NCI-H1930 (cell line): ENCODE data around the gene PKD1L1.

ENCODE experiments used
- DNase-seq, 2 experiments: peaks; one replicate each; lab custom pipeline; 2025; lab: John Stamatoyannopoulos, UW

PKD1L1 gene

DNA sequence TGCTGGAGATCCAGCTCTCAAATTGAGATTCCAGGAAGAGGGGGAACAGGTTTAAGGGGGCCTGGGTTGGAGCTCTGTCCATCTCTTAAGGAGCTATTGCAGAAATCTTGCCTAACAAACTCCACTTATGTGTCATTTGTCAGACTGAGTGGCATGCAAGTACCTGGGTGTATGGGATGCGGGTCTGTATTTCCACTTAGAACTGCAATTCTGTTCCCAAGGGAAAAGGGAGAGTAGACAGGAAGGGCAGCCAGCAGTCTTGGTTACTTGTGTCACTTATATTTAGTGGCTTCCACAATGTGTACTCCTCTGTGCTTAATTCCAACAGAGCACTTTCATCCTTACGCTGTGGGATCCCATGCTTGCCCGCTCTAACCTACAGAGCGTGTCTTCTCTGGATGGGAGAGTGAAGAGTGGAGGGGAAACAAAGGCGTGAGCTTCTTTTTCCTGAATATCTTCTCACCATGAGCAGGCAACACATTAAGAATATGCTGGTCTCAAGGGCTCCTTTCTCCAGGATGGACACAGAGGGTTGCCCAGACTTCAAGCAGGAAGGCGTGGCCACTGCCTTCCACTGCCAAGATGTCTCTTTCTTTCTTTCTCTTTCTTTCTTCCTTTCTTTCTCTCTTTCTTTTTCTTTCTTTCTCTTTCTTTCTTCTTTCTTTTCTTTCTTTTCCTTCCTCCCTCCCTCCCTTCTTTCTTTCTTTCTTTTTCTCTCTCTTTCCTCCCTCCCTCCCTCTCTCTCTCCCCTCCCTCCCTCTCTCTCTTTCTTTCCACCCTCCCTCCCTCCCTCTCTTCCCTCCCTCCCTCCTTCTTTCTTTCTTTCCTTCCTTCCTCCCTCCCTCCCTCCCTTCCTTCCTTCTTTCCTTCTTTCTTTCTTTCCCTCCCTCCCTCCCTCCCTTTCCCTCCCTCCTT, 212.6 kb downstream of the PKD1L1 start:
- no peak for DNase-seq

DNA sequence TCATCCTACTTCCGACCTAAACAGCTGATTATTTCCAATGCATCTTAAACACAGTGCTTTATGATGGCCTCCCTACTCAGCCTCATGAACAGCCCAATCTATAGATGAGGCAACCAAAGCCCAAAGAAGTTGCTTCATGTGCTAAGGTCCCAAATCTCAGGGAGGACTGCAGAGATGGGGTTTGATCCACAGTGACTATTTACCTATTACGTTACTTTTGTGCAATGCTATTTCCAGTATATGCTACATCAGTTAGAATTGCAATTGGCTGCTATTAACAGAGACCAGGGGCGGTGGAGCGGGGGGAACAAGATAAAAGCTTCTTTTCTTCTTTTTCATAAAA, 213.3 kb downstream of the PKD1L1 start:
- DNase-seq, result no peak

DNA sequence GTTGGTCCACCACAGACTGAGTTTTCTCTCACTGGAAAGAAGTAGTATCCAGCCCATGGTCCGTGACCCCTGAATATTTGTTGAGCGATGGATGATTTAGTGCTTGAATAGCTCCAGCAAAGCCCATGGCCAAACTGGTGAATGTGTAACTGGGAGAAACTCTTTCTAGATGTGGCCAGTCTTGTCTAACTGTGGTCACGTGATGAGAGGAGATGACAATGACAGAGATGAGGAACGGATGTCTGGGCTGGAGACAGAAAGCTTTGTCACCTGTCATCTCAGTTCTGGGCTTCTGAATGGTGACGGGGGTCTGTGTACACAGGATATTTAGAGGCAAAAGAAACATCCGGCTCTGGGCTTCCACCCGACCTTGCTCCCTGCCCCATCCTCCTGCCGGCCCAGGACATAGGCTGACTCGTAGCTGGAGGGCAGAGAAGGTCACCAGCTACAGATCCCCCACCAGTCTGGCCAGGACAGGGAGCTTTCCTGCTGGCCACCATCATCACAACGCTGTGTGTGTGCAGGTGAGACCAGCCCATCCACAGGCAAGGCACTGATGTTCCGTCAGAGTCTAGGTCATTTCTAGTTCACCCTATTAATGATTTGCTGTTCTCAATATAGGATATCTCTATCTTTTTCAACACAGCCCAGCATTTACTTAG, 213.8 kb downstream of the PKD1L1 start:
- no peak for DNase-seq

DNA sequence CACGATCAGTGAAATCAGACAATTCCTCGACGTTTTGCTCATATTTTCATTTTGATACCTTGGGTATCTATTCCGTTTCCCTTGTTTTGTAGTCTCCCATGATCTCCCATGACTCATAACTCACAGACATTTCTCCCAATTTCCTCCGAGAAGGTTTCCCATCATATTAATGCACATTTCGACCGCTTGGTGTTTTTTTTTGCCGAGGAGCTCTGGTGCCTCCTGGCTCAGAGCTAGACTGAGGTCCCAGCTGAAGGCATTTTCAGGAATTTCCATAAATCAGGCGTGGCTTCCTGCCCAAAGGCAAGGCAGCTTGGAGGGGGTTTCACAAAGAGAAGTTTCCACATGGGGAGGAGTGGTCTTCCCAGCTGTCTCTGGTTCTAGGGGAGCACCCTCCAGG, 218.1 kb downstream of the PKD1L1 start:
- DNase-seq, result no peak

DNA sequence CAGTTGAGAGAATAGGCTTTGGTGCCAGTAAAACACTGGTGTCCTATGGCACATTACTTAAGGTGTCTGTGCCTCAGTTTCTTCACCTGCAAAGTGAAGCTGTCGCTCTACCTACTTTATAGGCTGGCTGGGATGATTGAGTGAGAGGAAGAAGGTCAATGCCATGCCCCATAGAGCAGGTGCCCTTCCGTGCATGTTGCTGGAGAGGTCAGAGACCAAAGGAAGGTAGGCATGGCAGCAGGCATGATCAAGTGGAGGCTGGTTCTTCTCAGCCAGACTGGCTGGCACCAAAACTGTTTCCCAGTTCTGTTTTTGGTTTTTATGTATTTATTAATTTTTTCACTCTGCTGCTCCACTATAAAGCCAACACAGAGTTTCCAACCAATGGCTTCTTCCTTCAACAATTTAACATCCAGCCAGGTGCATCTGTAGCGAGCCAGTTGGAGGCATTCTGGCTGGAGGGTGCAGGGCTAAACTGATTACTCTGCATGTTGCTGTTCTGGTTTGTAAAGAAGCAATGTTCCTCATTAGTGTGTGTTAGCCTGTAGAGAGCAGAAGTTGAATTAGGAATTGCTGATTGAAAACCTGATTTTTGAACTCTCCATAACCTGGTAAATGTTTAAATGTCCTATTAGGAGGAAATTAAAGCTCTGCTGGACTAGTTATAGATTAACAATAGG, 222.1 kb downstream of the PKD1L1 start:
- no peak for DNase-seq

DNA sequence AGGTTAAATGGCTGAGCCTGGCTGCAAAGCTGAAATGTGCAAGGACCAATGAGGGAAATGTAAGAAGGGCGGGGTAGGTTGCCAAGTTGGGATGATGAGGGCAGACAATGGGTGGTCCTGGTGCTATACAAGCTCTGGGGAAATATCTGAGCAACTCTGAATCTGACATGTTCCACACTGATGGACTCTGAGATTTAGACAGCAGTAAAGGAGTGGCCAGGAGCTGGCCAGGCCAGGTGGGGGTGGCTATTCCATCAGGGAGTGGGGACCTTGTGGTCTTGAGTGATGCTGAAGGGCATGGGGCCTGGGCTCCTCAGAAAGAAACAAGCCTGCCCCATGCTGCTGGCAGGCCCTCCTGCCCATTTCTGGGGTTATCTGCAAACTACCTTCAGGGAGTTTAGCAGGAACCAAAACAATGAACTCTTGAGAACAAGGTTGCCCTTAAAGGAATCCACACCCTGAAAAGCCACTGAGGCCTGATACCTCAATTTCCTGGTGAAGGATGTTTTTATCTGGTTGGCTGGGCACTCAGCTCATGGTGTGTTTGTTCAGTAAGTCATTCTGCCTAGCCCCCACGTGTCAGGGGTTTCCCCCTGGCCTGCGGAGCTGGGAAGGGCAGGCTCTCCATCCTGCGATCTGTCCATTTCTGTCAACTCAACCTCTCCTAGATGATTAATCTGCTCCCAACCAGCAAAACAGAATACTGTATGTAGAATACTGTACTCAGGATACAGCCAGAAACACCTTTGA, 223.1 kb downstream of the PKD1L1 start:
- no peak for DNase-seq
